AG04449 (cell line): ENCODE data around the gene OGFR.

Source experiments
- CTCF ChIA-PET: fragments of 350-600 bp; formaldehyde crosslinking; extraction: SDS; loops from one replicate; lab custom pipeline; 2021; ENCODE audit warnings: antibody characterized with exemption; lab: Yijun Ruan, JAX
- POLR2A ChIA-PET: fragments of 400-600, 350-600 bp; formaldehyde crosslinking; extraction: SDS; loops from one replicate; lab custom pipeline; 2020; ENCODE audit warnings: antibody characterized with exemption, inconsistent platforms; lab: Yijun Ruan, JAX
- DNase-seq: peaks from one replicate; pipeline ENCODE4 v3.0.0-alpha.2; 2010; ENCODE audit warnings: low read depth, low spot score
- H3K4me3 ChIP-seq: 2 replicates; pipeline ENCODE4 v1.5.1; 2011; ENCODE audit warnings: low read depth, mild to moderate bottlenecking, control low read depth, low read length
- TF ChIP-seq, protein P1 (sequence below): IDR thresholded peaks from one replicate; pipeline ENCODE4 v1.5.1; 2011; ENCODE audit warnings: mild to moderate bottlenecking, moderate library complexity, low read length, control low read depth, inconsistent platforms; ENCODE audit not compliant: insufficient read depth; ENCODE audit errors: missing control alignments

OGFR gene

DNA sequence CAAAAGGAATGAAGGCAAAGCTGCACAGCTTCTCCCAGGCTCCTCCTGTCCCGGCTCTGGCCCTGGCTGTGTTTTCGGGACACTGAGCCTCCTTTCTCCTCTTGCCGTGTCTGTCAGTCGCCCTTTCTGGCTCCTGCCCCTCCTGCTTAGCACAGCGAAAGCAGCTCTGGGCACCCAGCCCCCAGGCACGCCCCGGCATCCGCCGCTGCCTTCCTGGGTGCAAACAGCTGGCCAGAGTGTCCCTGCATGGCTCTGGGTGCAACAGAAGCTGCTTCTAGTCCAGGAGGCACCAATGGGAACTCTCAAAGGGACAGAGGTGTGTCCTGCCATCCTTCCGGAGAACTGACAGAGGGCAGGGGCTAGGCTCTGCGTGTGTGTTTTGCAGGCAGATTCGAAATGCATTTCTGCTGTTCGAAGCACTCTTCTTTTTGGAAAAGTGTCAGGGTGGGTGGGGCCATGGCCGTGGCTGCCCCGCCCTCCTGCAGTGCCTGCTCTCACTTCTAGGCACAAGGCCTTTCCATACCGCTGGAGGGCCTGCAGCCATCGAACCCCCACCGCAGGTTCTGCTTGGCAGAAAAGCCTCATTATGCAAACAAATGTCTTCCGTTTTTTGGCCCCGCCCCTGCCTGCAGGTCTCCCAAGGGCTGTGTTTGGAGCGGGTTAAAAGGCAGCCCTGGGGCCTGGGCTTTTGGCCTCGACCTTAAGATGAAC is 27.7 kb downstream of the OGFR start:
- H3K4me3 ChIP-seq, result no peak overlapping the region
- no peak for DNase-seq
- CTCF ChIA-PET, result interaction anchor here (2.0 to 2.7 kb wide), 2 partner anchors 10 to 24 kb away, joined by 8 to 9 read pairs; no protein-coding TSS in a partner anchor
- POLR2A ChIA-PET, result no interaction called here
- TF ChIP-seq, protein P1, sequence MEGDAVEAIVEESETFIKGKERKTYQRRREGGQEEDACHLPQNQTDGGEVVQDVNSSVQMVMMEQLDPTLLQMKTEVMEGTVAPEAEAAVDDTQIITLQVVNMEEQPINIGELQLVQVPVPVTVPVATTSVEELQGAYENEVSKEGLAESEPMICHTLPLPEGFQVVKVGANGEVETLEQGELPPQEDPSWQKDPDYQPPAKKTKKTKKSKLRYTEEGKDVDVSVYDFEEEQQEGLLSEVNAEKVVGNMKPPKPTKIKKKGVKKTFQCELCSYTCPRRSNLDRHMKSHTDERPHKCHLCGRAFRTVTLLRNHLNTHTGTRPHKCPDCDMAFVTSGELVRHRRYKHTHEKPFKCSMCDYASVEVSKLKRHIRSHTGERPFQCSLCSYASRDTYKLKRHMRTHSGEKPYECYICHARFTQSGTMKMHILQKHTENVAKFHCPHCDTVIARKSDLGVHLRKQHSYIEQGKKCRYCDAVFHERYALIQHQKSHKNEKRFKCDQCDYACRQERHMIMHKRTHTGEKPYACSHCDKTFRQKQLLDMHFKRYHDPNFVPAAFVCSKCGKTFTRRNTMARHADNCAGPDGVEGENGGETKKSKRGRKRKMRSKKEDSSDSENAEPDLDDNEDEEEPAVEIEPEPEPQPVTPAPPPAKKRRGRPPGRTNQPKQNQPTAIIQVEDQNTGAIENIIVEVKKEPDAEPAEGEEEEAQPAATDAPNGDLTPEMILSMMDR, result no peak

DNA sequence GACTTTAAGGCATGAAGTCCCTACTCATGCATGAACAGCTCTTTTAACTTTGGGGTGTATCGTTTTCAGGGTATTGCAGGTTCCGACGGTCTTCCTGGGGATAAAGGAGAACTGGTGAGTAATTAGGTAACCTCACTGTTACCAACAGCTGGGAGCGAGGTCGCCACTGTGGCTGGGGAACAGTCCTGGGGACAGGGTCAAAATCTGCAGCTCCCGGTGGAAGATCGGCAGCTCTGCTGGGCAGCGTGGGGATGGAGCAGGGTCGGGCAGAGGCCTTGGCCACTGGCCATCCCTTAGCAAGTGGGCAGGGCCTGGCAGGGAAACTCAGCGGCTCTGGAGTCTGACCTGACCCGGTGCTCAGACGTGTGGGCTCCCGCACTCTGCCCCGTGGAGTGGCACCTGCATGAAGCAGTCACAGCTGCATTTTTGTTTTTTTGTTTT is 28.3 kb downstream of the OGFR start:
- ChIA-PET CTCF (interaction anchor here (2.7 kb wide), 1 partner anchor 10 kb away, joined by 9 read pairs; no protein-coding TSS in a partner anchor), POLR2A (no interaction called here)
- H3K4me3 ChIP-seq, result no peak overlapping the region
- no peak for DNase-seq
- TF ChIP-seq, protein P1, result no peak

DNA sequence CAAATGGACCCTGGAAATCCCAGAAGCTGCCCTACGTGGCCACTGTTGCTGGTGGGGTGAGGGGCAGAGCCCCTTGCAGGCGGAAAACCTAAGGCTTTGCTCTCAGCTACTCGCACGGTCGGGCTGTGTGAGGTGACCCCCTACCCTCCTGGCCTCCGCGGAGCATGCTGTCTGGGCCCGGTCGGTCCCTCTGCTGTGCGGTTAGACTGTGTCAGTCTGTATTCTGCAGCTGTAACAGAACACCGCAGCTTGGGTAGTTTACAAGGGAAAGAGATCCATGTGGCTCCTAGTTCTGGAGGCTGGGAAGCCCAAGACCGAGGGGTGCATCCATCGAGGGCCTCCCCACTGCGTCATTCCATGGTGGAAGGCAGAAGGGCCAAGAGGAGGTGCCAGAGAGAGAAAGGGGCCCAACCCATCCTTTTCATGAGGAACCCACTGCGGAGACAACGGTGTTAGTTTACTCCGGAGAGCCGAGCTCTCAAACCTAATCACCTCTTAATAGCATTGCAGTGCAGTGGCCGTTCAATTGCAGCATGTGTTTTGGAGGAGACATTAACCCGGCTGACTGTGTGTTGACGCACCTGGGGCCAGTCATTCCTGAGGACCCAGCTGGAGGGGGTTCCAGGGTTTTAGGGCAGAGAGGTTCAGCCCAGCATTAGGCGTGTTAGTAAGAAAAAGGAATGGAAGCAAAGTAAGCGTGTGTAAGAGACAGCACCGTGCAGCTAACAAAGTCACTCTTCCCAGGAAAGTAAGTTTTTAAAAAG is 30.5 kb downstream of the OGFR start:
- H3K4me3 ChIP-seq, result no peak overlapping the region
- ChIA-PET CTCF (interaction anchor here (1.3 to 1.5 kb wide), 4 partner anchors 10 to 166 kb away, joined by 3 to 4 read pairs (median 4); no protein-coding TSS in a partner anchor), POLR2A (no interaction called here)
- TF ChIP-seq, protein P1, result no peak
- no peak for DNase-seq

DNA sequence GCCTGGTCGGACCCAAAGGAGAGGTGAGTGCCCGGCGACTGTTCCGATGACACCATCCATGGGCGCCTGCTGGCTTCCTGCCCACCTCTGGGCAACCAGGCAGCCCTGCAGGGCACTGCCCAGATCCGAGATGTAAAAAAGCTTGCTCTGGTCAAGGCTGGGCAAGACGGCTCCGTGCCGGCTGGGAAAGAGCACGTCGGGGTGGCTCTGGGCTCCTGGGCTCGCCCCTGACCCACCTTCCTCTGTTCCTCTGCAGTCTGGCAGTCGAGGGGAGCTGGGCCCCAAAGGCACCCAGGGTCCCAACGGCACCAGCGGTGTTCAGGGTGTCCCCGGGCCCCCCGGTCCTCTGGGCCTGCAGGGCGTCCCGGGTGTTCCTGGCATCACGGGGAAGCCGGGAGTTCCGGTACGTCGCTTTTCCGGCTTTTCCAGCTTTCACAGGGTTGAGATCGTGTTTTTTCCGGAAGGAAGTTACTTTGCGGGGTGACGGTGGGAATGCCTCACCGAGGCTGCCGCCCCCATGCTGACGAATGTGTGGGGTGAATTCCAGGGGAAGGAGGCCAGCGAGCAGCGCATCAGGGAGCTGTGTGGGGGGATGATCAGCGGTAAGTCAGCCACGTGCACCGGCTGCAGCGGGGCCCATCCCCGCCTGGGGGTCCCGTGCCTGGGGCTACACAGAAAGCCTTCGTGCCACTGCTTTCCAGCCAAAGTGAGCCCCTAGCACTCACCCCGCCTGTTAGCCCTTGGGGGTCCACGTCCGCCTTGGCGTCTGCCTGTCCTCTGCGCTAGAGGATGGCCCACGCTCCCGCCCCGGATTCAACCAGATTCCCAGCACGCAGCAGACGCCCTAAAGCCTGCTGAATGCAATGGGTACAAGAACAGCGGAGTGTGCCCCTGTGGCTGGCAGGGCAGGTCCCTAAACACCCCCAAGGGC is 31.6 kb downstream of the OGFR start:
- ChIA-PET POLR2A (no interaction called here), CTCF (interaction anchor here (0.7 to 1.5 kb wide), 4 partner anchors 11 to 167 kb away, joined by 3 to 4 read pairs (median 4); no protein-coding TSS in a partner anchor)
- no peak overlapping the region for H3K4me3 ChIP-seq
- TF ChIP-seq, protein P1, result no peak
- DNase-seq, result no peak

DNA sequence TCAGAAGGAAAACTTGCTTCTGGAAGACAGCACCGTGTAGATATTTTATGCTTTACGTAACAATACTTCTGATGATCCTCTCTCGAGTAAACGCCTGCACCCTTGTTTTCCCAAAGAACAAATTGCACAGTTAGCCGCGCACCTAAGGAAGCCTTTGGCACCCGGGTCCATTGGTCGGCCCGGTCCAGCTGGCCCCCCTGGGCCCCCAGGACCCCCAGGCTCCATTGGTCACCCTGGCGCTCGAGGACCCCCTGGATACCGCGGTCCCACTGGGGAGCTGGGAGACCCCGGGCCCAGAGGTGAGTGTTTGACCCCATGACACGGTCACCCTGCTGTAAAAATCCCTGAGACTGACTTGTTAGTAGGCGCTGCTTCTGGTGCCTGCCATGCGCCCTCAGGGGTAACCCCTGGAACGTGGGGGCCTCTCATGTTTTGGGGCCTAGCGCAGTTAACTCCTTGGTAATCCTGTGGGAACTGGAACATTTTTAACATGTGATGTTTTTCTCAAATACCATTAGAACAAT is 32.4 kb downstream of the OGFR start:
- POLR2A ChIA-PET, result no interaction called here
- TF ChIP-seq, protein P1, result no peak
- CTCF ChIA-PET, result interaction anchor here (0.7 kb wide), 1 partner anchor 29 kb away, joined by 4 read pairs; no protein-coding TSS in a partner anchor
- no peak overlapping the region for H3K4me3 ChIP-seq
- DNase-seq, result no peak
